RWPE1 (cell line): ENCODE results near the gene TXNRD1.

Experiments
- CTCF ChIA-PET: fragments of 350-600 bp; sonication (Branson Sonifier 250); formaldehyde crosslinking; extraction: SDS; loops from one replicate; lab custom pipeline; 2021; lab: Yijun Ruan, JAX
- POLR2A ChIA-PET: fragments of 400-600 bp; formaldehyde crosslinking; extraction: SDS; loops from one replicate; lab custom pipeline; 2020; ENCODE audit warnings: antibody characterized with exemption; ENCODE audit not compliant: low non-redundant PET; lab: Yijun Ruan, JAX
- DNase-seq: peaks from one replicate; pipeline ENCODE4 v3.0.0; 2012; ENCODE audit warnings: low spot score
- H3K27ac ChIP-seq: fragments of 450-650 bp; 2 replicates; pipeline ENCODE4 v1.5.1; 2017
- CTCF ChIP-seq: fragments of 450-650 bp; conservative IDR thresholded peaks from 2 replicates; pipeline ENCODE4 v1.5.1; 2017; ENCODE audit warnings: low read depth, mild to moderate bottlenecking

The TXNRD1 gene

DNA sequence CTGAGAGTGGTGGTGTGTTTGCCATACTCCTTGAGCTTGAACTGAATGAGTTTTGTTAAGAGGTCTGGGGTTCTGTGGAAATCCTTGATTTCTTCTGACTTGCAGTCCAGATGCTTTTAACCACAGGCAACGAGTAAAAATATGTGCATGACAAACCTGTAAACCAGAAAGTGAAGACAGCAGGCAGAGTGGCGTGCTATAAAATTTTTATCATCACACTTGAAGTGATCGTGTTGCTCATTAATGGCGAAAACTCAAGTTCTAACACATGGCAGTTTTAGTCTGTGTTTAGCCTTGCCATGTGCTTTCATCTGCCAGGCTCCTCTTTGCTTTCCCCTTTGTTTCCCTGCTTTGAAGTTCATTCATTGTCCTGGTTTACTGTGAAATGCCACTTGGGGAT is 28.0 kb downstream of the TXNRD1 start:
- no peak for DNase-seq
- TF ChIP-seq CTCF, result no peak
- ChIA-PET POLR2A (no interaction called here), CTCF (no interaction called here)
- H3K27ac ChIP-seq, result no peak overlapping the region

DNA sequence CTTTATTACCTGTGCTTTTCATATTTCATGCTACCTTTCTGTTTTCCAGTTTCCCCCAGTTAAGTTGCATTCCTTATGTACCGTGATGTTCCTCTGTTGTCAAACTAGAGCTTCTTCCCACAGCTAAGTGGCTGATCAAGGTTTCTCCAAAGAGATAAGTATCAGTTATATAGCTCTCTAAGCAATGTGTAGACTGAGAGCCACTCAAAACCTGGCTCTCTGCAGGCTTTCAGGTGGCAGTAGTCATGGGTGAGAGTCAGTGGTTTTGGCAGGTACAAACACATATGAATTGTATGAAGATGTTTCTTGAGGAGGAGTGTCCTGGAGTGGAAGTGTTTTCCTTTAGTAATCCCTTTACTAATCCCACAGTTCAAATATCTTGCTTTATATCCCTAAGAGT is 28.4 kb downstream of the TXNRD1 start:
- ChIA-PET POLR2A (no interaction called here), CTCF (no interaction called here)
- no peak for TF ChIP-seq CTCF
- no peak for DNase-seq
- no peak overlapping the region for H3K27ac ChIP-seq

GRCh38 chr12:104247698-104248097 is 32.1 kb downstream of the TXNRD1 start:
- DNase-seq, result no peak
- ChIA-PET CTCF (no interaction called here), POLR2A (no interaction called here)
- TF ChIP-seq CTCF, result no peak
- H3K27ac ChIP-seq, result no peak overlapping the region

DNA sequence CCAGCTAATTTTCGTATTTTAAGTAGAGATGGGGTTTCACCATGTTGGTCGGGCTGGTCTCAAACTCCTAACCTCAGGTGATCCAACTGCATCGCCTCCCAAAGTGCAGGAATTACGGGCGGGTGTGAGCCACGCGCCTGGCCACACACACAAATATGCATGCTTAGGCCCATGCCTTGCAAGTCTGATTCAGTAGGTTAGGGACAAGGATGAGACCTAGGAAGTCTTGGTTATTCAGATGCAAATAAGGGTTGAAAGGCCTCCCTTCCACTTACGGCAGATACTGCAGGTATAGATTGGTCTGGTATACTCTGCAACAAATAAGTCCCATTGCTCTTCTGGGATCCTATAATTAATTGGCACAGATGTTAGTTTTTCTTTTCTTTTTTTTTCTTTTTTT is 32.9 kb downstream of the TXNRD1 start:
- H3K27ac ChIP-seq, result no peak overlapping the region
- POLR2A ChIA-PET, result no interaction called here
- CTCF ChIA-PET, result no interaction called here
- no peak for DNase-seq
- no peak for TF ChIP-seq CTCF

GRCh38 chr12:104249017-104249416 is 33.4 kb downstream of the TXNRD1 start:
- TF ChIP-seq CTCF, result no peak
- CTCF ChIA-PET, result no interaction called here
- POLR2A ChIA-PET, result no interaction called here

GRCh38 chr12:104249898-104250297 is 34.3 kb downstream of the TXNRD1 start:
- TF ChIP-seq CTCF, result no peak
- DNase-seq, result no peak
- H3K27ac ChIP-seq, result no peak overlapping the region
- POLR2A ChIA-PET, result interaction anchor here (0.7 kb wide), 1 partner anchor 14 kb away, joined by 3 read pairs; no protein-coding TSS in a partner anchor
- CTCF ChIA-PET, result no interaction called here

More at GRCh38 chr12:104249017-104249416, 33.4 kb downstream of the TXNRD1 start:
- no peak for DNase-seq
- H3K27ac ChIP-seq, result no peak overlapping the region
